GM23338 (cell line): ENCODE results near the gene ERRFI1. TPM values are rescaled to one million over a fixed set of nuclear protein-coding genes. Genes with fewer than 3 reads are reported as not detected.

Experiments
- ATAC-seq: fragments of 200-7000 bp; cut with Tn5 transposase; 3 replicates; pipeline ENCODE4 v1.9.1; 2020
- DNase-seq: peaks from one replicate; pipeline ENCODE4 v3.0.0-alpha.2; 2015; ENCODE audit warnings: low spot score
- H2AFZ ChIP-seq: fragments of 200-600 bp; sonication (generic); 2 replicates; pipeline ENCODE4 v1.8.0; 2016; ENCODE audit warnings: antibody characterized with exemption, mild to moderate bottlenecking, moderate library complexity
- H3F3A ChIP-seq: fragments of 200-600 bp; sonication (generic); replicated peaks from 2 replicates; pipeline ENCODE4 v1.8.0; 2017; ENCODE audit warnings: antibody characterized with exemption, mixed run types, low read depth
- H3K27ac ChIP-seq: fragments of 200-600 bp; sonication (generic); 2 replicates; pipeline ENCODE4 v1.6.1; 2016; ENCODE audit warnings: low read depth
- H3K27me3 ChIP-seq: fragments of 200-600 bp; sonication (generic); 2 replicates; pipeline ENCODE4 v1.8.0; 2016; ENCODE audit warnings: mild to moderate bottlenecking, mixed run types, moderate library complexity; ENCODE audit not compliant: insufficient read depth
- H3K36me3 ChIP-seq: fragments of 200-600 bp; sonication (generic); 2 replicates; pipeline ENCODE4 v1.8.0; 2016; ENCODE audit warnings: mild to moderate bottlenecking; ENCODE audit not compliant: insufficient read depth
- H3K4me1 ChIP-seq: fragments of 200-600 bp; sonication (generic); 2 replicates; pipeline ENCODE4 v1.8.0; 2016; ENCODE audit warnings: mild to moderate bottlenecking, moderate library complexity; ENCODE audit not compliant: insufficient read depth
- H3K4me2 ChIP-seq: fragments of 200-600 bp; sonication (generic); 2 replicates; pipeline ENCODE4 v1.7.1; 2017; ENCODE audit warnings: mixed run types
- H3K4me3 ChIP-seq: fragments of 200-600 bp; sonication (generic); 2 replicates; pipeline ENCODE4 v1.6.1; 2016; ENCODE audit warnings: mixed run types
- H3K79me2 ChIP-seq: fragments of 200-600 bp; sonication (generic); replicated peaks from 2 replicates; pipeline ENCODE4 v1.8.0; 2017; ENCODE audit warnings: mild to moderate bottlenecking; ENCODE audit not compliant: insufficient read depth
- H3K9me2 ChIP-seq: fragments of 200-600 bp; sonication (generic); 2 replicates; pipeline ENCODE4 v1.8.0; 2017; ENCODE audit not compliant: insufficient read depth
- H4K20me1 ChIP-seq: fragments of 200-600 bp; sonication (generic); replicated peaks from 2 replicates; pipeline ENCODE4 v1.8.0; 2017; ENCODE audit warnings: mild to moderate bottlenecking; ENCODE audit not compliant: insufficient read depth
- H3K27ac Mint-ChIP-seq: 2 replicates; pipeline ENCODE4 v1.8.0; 2020; ENCODE audit warnings: inconsistent platforms, mild to moderate bottlenecking, moderate library complexity, mixed read lengths
- H3K27me3 Mint-ChIP-seq: 3 replicates; pipeline ENCODE4 v1.8.0; 2022; ENCODE audit warnings: low read depth, mild to moderate bottlenecking, moderate library complexity, mixed read lengths, inconsistent platforms; ENCODE audit not compliant: insufficient read depth, poor library complexity
- H3K36me3 Mint-ChIP-seq: 3 replicates; pipeline ENCODE4 v1.8.0; 2021; ENCODE audit warnings: low read depth, mild to moderate bottlenecking, inconsistent platforms, moderate library complexity, mixed read lengths
- H3K4me1 Mint-ChIP-seq: 3 replicates; pipeline ENCODE4 v1.8.0; 2020; ENCODE audit warnings: mild to moderate bottlenecking, inconsistent platforms, mixed read lengths
- H3K4me3 Mint-ChIP-seq: 3 replicates; pipeline ENCODE4 v1.8.0; 2021; ENCODE audit warnings: moderate library complexity, mild to moderate bottlenecking, inconsistent platforms, mixed read lengths
- H3K9me3 Mint-ChIP-seq: 3 replicates; pipeline ENCODE4 v1.8.0; 2020; ENCODE audit warnings: moderate library complexity, mild to moderate bottlenecking, inconsistent platforms, mixed read lengths
- CREB1 ChIP-seq: fragments of 250-450 bp; sonication (Bioruptor Pico); IDR thresholded peaks from 2 replicates; pipeline ENCODE4 v1.5.0; 2020; ENCODE audit warnings: low read depth, mild to moderate bottlenecking, moderate library complexity
- EZH2 ChIP-seq: fragments of 200-600 bp; sonication (generic); IDR thresholded peaks from one replicate; pipeline ENCODE4 v1.8.0; 2017; ENCODE audit warnings: antibody characterized with exemption, mild to moderate bottlenecking, low read depth; ENCODE audit not compliant: unreplicated experiment
- EZH2phosphoT487 ChIP-seq: fragments of 200-600 bp; sonication (generic); IDR thresholded peaks from one replicate; pipeline ENCODE4 v1.8.1; 2018; ENCODE audit warnings: antibody characterized with exemption; ENCODE audit not compliant: unreplicated experiment
- JUNB ChIP-seq: IDR thresholded peaks from one replicate; pipeline ENCODE4 v1.6.1; 2016; ENCODE audit warnings: antibody characterized with exemption; ENCODE audit not compliant: unreplicated experiment
- NANOG ChIP-seq: IDR thresholded peaks from 2 replicates; pipeline ENCODE4 v1.6.1; 2016; ENCODE audit warnings: antibody characterized with exemption, borderline replicate concordance
- POLR2AphosphoS5 ChIP-seq: IDR thresholded peaks from 2 replicates; pipeline ENCODE4 v1.6.1; 2016; ENCODE audit warnings: antibody characterized with exemption, low read depth
- STAT1 ChIP-seq: IDR thresholded peaks from one replicate; pipeline ENCODE4 v1.6.1; 2016; ENCODE audit warnings: antibody characterized with exemption; ENCODE audit not compliant: unreplicated experiment
- ZNF114 ChIP-seq: fragments of 250-450 bp; sonication (Bioruptor Pico); IDR thresholded peaks from 2 replicates; pipeline ENCODE4 v1.5.0; 2020; ENCODE audit warnings: mild to moderate bottlenecking, moderate library complexity
- ZNF331 ChIP-seq: fragments of 250-450 bp; sonication (Bioruptor Pico); IDR thresholded peaks from 2 replicates; pipeline ENCODE4 v1.5.0; 2020; ENCODE audit warnings: low read depth, mild to moderate bottlenecking, moderate library complexity
- polyA plus RNA-seq: library from polyadenylated mRNA; unstranded; fragments of >200 nt; fragmentation: Nextera tagmentation; extraction: Ambion mirVana; gene quantifications from 2 replicates; pipeline ENCODE4 v1.2.1, GENCODE V29; 2016
- total RNA-seq: library from RNA; depleted of rRNA; stranded (reverse); fragments of >200 nt; shearing (Covaris generic); gene quantifications from 2 replicates; pipeline ENCODE4 v1.2.3, GENCODE V29; 2014
- TF ChIP-seq, protein P1 (sequence below): fragments of 250-450 bp; sonication (Bioruptor Pico); IDR thresholded peaks from 2 replicates; pipeline ENCODE4 v1.5.0; 2020; ENCODE audit warnings: mild to moderate bottlenecking, moderate library complexity
- TF ChIP-seq, protein P2 (sequence below): IDR thresholded peaks from one replicate; pipeline ENCODE4 v1.6.1; 2018; ENCODE audit warnings: antibody characterized with exemption; ENCODE audit not compliant: unreplicated experiment
- TF ChIP-seq, protein P3 (sequence below): IDR thresholded peaks from 2 replicates; pipeline ENCODE4 v1.6.1; 2016; ENCODE audit warnings: antibody characterized with exemption
- TF ChIP-seq, protein P4 (sequence below), 2 experiments: fragments of 200-600 bp in 1 of 2; sonication (generic) in 1 of 2; conservative IDR thresholded peaks; 2 replicates each; pipeline versions ENCODE4 v1.5.1 to v1.6.1; 2016 to 2017; ENCODE audit warnings: antibody characterized with exemption in 2 of 2, low read depth in 2 of 2, mild to moderate bottlenecking in 2 of 2, moderate library complexity in 1 of 2

The ERRFI1 gene
- total and polyA plus RNA-seq, 2 experiments from 2014 or later, result 22.9 to 59.8 TPM

DNA sequence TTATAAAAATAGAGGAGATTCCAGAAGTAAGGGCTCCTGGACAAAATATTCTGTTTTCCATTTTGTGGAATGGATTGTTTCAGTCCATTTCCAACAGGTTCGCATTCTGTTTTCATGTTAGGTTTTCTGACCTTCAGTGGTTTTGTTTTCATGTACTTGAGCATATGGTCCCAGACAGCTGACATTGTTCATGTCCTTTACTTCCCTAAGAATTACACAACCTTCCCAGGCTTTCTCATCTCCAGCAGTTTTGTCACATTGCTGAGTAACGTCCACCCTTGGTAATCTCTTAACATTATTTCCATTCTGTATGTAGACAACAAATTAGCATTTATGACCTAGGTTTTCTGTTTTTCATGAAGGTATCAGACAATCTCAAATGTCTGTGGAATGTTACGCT, 21.0 kb upstream of the ERRFI1 start:
- Histone ChIP-seq H3K27ac (no peak overlapping the region), H3F3A (no peaks in the 10 kb centered on the region), H3K4me1 (no peaks in the 10 kb centered on the region), H3K9me2 (no peaks in the 10 kb centered on the region), H3K27me3 (no peaks in the 10 kb centered on the region), H3K4me2 (no peak overlapping the region), H3K79me2 (no peaks in the 10 kb centered on the region), H3K4me3 (no peak overlapping the region), H4K20me1 (no peaks in the 10 kb centered on the region), H3K36me3 (no peaks in the 10 kb centered on the region), H2AFZ (no peak overlapping the region)
- Mint-ChIP-seq H3K27me3 (peaks cover 2% of the 10 kb centered on the region), H3K4me3 (no peak overlapping the region), H3K9me3 (peaks cover 10% of the 10 kb centered on the region), H3K4me1 (no peaks in the 10 kb centered on the region), H3K27ac (no peak overlapping the region), H3K36me3 (peaks cover 2% of the 10 kb centered on the region)
- TF ChIP-seq CREB1 (CRISPR knock-in tag) (no peak), EZH2phosphoT487 (no peak), STAT1 (no peak), NANOG (no peak), POLR2AphosphoS5 (no peak), JUNB (no peak), EZH2 (no peak), ZNF331 (CRISPR knock-in tag) (no peak), ZNF114 (CRISPR knock-in tag) (no peak)
- TF ChIP-seq, protein P1, sequence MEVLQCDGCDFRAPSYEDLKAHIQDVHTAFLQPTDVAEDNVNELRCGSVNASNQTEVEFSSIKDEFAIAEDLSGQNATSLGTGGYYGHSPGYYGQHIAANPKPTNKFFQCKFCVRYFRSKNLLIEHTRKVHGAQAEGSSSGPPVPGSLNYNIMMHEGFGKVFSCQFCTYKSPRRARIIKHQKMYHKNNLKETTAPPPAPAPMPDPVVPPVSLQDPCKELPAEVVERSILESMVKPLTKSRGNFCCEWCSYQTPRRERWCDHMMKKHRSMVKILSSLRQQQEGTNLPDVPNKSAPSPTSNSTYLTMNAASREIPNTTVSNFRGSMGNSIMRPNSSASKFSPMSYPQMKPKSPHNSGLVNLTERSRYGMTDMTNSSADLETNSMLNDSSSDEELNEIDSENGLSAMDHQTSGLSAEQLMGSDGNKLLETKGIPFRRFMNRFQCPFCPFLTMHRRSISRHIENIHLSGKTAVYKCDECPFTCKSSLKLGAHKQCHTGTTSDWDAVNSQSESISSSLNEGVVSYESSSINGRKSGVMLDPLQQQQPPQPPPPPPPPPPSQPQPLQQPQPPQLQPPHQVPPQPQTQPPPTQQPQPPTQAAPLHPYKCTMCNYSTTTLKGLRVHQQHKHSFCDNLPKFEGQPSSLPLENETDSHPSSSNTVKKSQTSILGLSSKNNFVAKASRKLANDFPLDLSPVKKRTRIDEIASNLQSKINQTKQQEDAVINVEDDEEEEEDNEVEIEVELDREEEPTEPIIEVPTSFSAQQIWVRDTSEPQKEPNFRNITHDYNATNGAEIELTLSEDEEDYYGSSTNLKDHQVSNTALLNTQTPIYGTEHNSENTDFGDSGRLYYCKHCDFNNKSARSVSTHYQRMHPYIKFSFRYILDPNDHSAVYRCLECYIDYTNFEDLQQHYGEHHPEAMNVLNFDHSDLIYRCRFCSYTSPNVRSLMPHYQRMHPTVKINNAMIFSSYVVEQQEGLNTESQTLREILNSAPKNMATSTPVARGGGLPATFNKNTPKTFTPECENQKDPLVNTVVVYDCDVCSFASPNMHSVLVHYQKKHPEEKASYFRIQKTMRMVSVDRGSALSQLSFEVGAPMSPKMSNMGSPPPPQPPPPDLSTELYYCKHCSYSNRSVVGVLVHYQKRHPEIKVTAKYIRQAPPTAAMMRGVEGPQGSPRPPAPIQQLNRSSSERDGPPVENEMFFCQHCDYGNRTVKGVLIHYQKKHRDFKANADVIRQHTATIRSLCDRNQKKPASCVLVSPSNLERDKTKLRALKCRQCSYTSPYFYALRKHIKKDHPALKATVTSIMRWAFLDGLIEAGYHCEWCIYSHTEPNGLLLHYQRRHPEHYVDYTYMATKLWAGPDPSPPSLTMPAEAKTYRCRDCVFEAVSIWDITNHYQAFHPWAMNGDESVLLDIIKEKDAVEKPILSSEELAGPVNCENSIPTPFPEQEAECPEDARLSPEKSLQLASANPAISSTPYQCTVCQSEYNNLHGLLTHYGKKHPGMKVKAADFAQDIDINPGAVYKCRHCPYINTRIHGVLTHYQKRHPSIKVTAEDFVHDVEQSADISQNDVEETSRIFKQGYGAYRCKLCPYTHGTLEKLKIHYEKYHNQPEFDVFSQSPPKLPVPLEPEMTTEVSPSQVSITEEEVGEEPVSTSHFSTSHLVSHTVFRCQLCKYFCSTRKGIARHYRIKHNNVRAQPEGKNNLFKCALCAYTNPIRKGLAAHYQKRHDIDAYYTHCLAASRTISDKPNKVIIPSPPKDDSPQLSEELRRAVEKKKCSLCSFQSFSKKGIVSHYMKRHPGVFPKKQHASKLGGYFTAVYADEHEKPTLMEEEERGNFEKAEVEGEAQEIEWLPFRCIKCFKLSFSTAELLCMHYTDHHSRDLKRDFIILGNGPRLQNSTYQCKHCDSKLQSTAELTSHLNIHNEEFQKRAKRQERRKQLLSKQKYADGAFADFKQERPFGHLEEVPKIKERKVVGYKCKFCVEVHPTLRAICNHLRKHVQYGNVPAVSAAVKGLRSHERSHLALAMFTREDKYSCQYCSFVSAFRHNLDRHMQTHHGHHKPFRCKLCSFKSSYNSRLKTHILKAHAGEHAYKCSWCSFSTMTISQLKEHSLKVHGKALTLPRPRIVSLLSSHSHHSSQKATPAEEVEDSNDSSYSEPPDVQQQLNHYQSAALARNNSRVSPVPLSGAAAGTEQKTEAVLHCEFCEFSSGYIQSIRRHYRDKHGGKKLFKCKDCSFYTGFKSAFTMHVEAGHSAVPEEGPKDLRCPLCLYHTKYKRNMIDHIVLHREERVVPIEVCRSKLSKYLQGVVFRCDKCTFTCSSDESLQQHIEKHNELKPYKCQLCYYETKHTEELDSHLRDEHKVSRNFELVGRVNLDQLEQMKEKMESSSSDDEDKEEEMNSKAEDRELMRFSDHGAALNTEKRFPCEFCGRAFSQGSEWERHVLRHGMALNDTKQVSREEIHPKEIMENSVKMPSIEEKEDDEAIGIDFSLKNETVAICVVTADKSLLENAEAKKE (CRISPR knock-in tag), result no peak
- TF ChIP-seq, protein P2, sequence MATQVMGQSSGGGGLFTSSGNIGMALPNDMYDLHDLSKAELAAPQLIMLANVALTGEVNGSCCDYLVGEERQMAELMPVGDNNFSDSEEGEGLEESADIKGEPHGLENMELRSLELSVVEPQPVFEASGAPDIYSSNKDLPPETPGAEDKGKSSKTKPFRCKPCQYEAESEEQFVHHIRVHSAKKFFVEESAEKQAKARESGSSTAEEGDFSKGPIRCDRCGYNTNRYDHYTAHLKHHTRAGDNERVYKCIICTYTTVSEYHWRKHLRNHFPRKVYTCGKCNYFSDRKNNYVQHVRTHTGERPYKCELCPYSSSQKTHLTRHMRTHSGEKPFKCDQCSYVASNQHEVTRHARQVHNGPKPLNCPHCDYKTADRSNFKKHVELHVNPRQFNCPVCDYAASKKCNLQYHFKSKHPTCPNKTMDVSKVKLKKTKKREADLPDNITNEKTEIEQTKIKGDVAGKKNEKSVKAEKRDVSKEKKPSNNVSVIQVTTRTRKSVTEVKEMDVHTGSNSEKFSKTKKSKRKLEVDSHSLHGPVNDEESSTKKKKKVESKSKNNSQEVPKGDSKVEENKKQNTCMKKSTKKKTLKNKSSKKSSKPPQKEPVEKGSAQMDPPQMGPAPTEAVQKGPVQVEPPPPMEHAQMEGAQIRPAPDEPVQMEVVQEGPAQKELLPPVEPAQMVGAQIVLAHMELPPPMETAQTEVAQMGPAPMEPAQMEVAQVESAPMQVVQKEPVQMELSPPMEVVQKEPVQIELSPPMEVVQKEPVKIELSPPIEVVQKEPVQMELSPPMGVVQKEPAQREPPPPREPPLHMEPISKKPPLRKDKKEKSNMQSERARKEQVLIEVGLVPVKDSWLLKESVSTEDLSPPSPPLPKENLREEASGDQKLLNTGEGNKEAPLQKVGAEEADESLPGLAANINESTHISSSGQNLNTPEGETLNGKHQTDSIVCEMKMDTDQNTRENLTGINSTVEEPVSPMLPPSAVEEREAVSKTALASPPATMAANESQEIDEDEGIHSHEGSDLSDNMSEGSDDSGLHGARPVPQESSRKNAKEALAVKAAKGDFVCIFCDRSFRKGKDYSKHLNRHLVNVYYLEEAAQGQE, result no peak
- TF ChIP-seq, protein P3, sequence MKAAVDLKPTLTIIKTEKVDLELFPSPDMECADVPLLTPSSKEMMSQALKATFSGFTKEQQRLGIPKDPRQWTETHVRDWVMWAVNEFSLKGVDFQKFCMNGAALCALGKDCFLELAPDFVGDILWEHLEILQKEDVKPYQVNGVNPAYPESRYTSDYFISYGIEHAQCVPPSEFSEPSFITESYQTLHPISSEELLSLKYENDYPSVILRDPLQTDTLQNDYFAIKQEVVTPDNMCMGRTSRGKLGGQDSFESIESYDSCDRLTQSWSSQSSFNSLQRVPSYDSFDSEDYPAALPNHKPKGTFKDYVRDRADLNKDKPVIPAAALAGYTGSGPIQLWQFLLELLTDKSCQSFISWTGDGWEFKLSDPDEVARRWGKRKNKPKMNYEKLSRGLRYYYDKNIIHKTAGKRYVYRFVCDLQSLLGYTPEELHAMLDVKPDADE, result no peak
- TF ChIP-seq, protein P4, sequence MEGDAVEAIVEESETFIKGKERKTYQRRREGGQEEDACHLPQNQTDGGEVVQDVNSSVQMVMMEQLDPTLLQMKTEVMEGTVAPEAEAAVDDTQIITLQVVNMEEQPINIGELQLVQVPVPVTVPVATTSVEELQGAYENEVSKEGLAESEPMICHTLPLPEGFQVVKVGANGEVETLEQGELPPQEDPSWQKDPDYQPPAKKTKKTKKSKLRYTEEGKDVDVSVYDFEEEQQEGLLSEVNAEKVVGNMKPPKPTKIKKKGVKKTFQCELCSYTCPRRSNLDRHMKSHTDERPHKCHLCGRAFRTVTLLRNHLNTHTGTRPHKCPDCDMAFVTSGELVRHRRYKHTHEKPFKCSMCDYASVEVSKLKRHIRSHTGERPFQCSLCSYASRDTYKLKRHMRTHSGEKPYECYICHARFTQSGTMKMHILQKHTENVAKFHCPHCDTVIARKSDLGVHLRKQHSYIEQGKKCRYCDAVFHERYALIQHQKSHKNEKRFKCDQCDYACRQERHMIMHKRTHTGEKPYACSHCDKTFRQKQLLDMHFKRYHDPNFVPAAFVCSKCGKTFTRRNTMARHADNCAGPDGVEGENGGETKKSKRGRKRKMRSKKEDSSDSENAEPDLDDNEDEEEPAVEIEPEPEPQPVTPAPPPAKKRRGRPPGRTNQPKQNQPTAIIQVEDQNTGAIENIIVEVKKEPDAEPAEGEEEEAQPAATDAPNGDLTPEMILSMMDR (conservative IDR thresholded peaks at IDR 0.05; ENCODE audit: low read depth in 2 of 2), result no peak
- no peak for ATAC-seq
- DNase-seq, result no peak
